Measurements from ENCODE around the gene EGFL7. TPM values are rescaled to one million over a fixed set of nuclear protein-coding genes. Genes with fewer than 3 reads are reported as not detected.
"Not testable (repeated sequence)": the region's sequence is repeated elsewhere in the genome, so short reads cannot be mapped to it uniquely, and the experiment has no call there.

Gene EGFL7
- total RNA-seq, 1 experiment from 2014 or later: 54.6 TPM

DNA sequence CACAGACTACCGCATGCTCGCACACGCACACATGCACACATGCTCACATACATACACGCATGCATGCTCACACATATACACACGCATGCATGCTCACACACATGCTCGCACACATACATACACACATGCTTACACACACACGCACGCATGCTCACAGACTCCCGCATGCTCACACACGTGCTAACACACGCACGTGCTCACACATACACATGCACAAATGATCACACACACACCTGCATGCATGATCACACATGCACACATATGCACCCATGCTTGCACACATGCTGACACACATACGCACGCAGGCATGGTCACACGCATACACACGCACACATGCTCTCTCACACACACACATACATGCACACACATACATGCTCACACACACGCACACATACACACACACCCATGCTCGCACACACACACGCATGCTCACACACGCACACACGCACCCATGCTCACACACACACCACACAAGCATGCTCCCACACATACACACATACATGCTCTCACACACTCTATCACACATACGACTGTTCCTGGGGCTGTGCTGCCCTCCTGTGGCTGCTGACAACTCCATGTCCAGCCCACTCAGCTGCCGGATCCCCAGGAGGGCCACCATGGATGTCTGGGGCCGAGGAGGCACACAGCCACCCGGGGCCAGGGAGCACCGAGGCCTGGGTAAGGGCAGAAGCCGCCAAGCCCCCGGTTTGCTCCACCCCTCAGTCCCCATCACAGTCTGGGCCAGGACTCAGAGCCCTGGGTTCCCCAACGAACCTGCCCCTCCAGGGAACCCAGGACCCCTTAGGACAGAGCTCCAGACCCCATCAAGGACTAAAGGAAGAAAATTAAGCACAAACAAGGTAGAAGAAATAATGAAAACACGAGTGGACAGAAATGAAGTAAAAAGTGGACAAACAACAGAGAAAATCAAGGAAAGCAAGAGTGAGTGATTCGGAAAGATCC, 31.4 kb upstream of the EGFL7 start (continued):
- TF ChIP-seq, protein P1, sequence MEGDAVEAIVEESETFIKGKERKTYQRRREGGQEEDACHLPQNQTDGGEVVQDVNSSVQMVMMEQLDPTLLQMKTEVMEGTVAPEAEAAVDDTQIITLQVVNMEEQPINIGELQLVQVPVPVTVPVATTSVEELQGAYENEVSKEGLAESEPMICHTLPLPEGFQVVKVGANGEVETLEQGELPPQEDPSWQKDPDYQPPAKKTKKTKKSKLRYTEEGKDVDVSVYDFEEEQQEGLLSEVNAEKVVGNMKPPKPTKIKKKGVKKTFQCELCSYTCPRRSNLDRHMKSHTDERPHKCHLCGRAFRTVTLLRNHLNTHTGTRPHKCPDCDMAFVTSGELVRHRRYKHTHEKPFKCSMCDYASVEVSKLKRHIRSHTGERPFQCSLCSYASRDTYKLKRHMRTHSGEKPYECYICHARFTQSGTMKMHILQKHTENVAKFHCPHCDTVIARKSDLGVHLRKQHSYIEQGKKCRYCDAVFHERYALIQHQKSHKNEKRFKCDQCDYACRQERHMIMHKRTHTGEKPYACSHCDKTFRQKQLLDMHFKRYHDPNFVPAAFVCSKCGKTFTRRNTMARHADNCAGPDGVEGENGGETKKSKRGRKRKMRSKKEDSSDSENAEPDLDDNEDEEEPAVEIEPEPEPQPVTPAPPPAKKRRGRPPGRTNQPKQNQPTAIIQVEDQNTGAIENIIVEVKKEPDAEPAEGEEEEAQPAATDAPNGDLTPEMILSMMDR (IDR thresholded peaks at IDR 0.05): 0 out of 2 replicates have a peak, but pooled peaks have one; percentile 51

DNA sequence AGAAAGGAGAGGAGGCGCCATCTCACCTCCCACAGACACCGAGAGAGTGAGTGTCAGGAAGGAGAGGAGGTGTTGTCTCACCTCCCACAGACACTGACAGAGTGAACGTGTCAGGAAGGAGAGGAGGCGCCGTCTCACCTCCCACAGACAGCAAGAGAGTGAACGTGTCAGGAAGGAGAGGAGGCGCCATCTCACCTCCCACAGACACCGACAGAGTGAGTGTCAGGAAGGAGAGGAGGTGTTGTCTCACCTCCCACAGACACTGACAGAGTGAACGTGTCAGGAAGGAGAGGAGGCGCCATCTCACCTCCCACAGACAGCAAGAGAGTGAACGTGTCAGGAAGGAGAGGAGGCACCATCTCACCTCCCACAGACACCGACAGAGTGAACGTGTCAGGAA, 30.6 kb upstream of the EGFL7 start:
- DNase-seq (ENCODE audit: low spot score); POLR2A ChIA-PET; ATAC-seq; H3K27ac Mint-ChIP-seq; H3K36me3 Mint-ChIP-seq; H3K27me3 Mint-ChIP-seq (ENCODE audit: low read depth); H3K9me3 Mint-ChIP-seq; H3K4me3 Mint-ChIP-seq; H3K4me1 Mint-ChIP-seq: not testable (repeated sequence)
- CTCF ChIA-PET: interaction anchor here (0.6 to 1.4 kb wide), 21 partner anchors 9 to 269 kb away, joined by 3 to 71 read pairs (median 4); partner anchors contain the start of gene DNLZ

DNA sequence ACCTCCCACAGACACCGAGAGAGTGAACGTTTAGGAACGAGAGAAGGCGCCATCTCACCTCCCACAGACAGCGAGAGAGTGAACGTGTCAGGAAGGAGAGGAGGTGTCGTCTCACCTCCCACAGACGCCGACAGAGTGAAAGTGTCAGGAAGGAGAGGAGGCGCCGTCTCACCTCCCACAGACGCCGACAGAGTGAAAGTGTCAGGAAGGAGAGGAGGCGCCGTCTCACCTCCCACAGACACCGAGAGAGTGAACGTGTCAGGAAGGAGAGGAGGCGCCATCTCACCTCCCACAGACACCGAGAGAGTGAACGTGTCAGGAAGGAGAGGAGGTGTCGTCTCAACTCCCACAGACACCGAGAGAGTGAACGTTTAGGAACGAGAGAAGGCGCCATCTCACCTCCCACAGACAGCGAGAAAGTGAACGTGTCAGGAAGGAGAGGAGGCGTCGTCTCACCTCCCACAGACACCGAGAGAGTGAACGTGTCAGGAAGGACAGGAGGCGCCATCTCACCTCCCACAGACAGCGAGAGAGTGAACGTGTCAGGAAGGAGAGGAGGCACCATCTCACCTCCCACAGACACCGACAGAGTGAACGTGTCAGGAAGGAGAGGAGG, 30.1 kb upstream of the EGFL7 start:
- H3K27me3 Mint-ChIP-seq (ENCODE audit: low read depth); H3K9me3 Mint-ChIP-seq; H3K4me1 Mint-ChIP-seq; H3K36me3 Mint-ChIP-seq; H3K4me3 Mint-ChIP-seq; POLR2A ChIA-PET; H3K27ac Mint-ChIP-seq; DNase-seq (ENCODE audit: low spot score); ATAC-seq: not testable (repeated sequence)
- CTCF ChIA-PET: interaction anchor here (0.7 to 2.5 kb wide), 3 partner anchors 12 to 223 kb away, joined by 4 to 71 read pairs (median 11); no protein-coding TSS in a partner anchor

DNA sequence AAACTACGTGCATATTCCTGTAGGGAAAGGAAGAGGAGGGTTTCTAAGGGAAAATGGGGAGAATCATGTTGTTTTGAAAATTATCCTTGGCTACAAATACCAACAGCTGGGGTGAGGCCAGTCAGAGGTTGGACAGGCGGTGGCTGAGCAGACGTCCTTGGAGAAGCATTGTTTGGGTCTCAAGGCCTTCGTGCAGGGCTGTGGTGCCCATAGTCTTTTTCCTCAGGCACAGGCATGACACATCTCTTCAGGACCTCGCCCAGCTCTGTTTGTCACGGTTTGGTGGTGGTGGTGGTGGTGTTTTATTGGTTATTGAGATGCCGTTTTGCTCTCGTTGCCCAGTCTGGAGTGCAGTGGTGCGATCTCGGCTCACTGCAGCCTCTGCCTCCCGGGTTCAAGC, 27.8 kb upstream of the EGFL7 start:
- no peaks in the 10 kb centered on the region for H3K4me1 Mint-ChIP-seq
- no peaks in the 10 kb centered on the region for H3K27me3 Mint-ChIP-seq (ENCODE audit: low read depth)
- no peak for DNase-seq (ENCODE audit: low spot score)
- H3K9me3 Mint-ChIP-seq: no peaks in the 10 kb centered on the region
- no peak overlapping the region for H3K4me3 Mint-ChIP-seq
- ATAC-seq: no peak
- CTCF ChIA-PET: interaction anchor here (1.4 to 2.5 kb wide), 4 partner anchors 9 to 151 kb away, joined by 7 to 16 read pairs (median 13); no protein-coding TSS in a partner anchor
- H3K27ac Mint-ChIP-seq: no peak overlapping the region
- TF ChIP-seq GTF2I (CRISPR knock-in tag; conservative IDR thresholded peaks at IDR 0.05) (no peak), RORB (CRISPR knock-in tag; IDR thresholded peaks at IDR 0.05) (no peak), ZNF232 (CRISPR knock-in tag; IDR thresholded peaks at IDR 0.05) (no peak), TEAD1 (CRISPR knock-in tag; IDR thresholded peaks at IDR 0.05) (no peak), SMAD3 (CRISPR knock-in tag; IDR thresholded peaks at IDR 0.05; ENCODE audit: borderline replicate concordance) (no peak)
- TF ChIP-seq, protein P2, sequence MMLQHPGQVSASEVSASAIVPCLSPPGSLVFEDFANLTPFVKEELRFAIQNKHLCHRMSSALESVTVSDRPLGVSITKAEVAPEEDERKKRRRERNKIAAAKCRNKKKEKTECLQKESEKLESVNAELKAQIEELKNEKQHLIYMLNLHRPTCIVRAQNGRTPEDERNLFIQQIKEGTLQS (CRISPR knock-in tag; conservative IDR thresholded peaks at IDR 0.05): no peak
- TF ChIP-seq, protein P3, sequence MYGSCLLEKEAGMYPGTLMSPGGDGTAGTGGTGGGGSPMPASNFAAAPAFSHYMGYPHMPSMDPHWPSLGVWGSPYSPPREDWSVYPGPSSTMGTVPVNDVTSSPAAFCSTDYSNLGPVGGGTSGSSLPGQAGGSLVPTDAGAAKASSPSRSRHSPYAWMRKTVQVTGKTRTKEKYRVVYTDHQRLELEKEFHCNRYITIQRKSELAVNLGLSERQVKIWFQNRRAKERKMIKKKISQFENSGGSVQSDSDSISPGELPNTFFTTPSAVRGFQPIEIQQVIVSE (CRISPR knock-in tag; IDR thresholded peaks at IDR 0.05; ENCODE audit: borderline replicate concordance): no peak
- POLR2A ChIA-PET: interaction anchor here (0.6 kb wide), 1 partner anchor 127 kb away, joined by 3 read pairs; no protein-coding TSS in a partner anchor
- H3K36me3 Mint-ChIP-seq: no peaks in the 10 kb centered on the region

DNA sequence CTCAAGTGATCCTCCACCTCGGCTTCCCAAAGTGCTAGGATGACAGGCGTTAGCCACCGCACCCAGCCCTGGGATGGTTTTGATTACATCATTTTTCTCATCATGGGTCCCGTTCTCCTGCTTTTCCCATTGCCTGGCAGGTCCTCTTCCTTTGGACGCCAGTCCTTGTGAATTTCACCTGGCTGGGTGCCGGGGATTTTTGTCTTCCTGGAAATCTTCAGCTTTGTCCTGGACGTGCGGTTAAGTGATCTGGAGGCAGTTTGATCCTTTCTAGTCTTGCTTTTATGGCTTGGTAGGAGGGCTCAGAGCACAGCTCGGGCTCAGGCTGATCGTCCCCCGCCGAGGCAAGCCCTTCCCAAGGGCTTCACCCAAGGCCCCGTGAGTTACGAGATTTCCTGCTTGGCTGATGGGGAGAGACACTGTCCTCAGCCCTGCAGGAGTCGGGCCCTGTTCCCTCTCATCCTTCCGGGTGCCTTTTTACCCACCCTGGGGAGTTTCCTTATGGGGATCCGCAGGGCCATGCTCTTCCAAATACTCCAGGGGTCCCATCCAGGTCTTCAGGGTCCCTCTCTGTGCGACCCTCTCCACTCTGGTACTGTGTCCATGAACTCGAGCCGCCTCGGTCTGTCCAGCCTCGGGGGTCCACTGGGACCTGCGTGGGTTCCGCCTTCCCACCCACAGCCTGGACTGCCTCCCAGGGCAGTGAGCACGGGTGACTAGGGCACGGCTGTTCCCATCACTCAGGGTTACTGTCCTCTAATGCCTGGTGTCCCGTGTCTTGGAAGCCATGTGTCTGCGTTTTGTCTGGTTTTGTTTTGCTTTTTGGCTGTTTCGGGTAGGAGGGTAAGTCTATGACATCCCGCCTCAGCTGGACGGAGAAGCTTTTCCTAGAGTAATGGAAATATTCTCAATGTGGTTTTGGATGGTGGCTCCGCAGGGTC, 22.3 kb upstream of the EGFL7 start:
- ATAC-seq: no peak
- TF ChIP-seq, protein P4, sequence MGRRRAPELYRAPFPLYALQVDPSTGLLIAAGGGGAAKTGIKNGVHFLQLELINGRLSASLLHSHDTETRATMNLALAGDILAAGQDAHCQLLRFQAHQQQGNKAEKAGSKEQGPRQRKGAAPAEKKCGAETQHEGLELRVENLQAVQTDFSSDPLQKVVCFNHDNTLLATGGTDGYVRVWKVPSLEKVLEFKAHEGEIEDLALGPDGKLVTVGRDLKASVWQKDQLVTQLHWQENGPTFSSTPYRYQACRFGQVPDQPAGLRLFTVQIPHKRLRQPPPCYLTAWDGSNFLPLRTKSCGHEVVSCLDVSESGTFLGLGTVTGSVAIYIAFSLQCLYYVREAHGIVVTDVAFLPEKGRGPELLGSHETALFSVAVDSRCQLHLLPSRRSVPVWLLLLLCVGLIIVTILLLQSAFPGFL (CRISPR knock-in tag; IDR thresholded peaks at IDR 0.05; ENCODE audit: borderline replicate concordance): no peak
- TF ChIP-seq CREM (CRISPR knock-in tag; IDR thresholded peaks at IDR 0.05): no peak
- TF ChIP-seq, protein P5, sequence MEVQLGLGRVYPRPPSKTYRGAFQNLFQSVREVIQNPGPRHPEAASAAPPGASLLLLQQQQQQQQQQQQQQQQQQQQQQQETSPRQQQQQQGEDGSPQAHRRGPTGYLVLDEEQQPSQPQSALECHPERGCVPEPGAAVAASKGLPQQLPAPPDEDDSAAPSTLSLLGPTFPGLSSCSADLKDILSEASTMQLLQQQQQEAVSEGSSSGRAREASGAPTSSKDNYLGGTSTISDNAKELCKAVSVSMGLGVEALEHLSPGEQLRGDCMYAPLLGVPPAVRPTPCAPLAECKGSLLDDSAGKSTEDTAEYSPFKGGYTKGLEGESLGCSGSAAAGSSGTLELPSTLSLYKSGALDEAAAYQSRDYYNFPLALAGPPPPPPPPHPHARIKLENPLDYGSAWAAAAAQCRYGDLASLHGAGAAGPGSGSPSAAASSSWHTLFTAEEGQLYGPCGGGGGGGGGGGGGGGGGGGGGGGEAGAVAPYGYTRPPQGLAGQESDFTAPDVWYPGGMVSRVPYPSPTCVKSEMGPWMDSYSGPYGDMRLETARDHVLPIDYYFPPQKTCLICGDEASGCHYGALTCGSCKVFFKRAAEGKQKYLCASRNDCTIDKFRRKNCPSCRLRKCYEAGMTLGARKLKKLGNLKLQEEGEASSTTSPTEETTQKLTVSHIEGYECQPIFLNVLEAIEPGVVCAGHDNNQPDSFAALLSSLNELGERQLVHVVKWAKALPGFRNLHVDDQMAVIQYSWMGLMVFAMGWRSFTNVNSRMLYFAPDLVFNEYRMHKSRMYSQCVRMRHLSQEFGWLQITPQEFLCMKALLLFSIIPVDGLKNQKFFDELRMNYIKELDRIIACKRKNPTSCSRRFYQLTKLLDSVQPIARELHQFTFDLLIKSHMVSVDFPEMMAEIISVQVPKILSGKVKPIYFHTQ (CRISPR knock-in tag; IDR thresholded peaks at IDR 0.05): no peak
- no peak for TF ChIP-seq ZNF671 (CRISPR knock-in tag; IDR thresholded peaks at IDR 0.05)

More for the DNA sequence above, 22.3 kb upstream of the EGFL7 start:
- DNase-seq (ENCODE audit: low spot score): no peak
- Mint-ChIP-seq H3K4me1 (no peaks in the 10 kb centered on the region), H3K27ac (no peak overlapping the region; the same call in 1 of the 2 replicates), H3K36me3 (no peaks in the 10 kb centered on the region), H3K9me3 (no peaks in the 10 kb centered on the region), H3K27me3 (ENCODE audit: low read depth) (0 out of 2 replicates have a peak, but pooled peaks cover 6% of the 10 kb centered on the region), H3K4me3 (no peak overlapping the region)
- CTCF ChIA-PET: interaction anchor here (1.4 to 2.7 kb wide), 2 partner anchors 9 to 156 kb away, joined by 5 to 13 read pairs; no protein-coding TSS in a partner anchor
- POLR2A ChIA-PET: no interaction called here
